Hepatocyte (in vitro differentiated cells): ENCODE measurements around the gene RAB9A.

ENCODE experiments used
- CTCF ChIP-seq: fragments of 200-600 bp; sonication (generic); IDR thresholded peaks from 2 replicates; pipeline ENCODE4 v1.5.1; 2016; ENCODE audit warnings: antibody characterized with exemption, mild to moderate bottlenecking; ENCODE audit not compliant: poor library complexity
- EZH2phosphoT487 ChIP-seq: fragments of 200-600 bp; sonication (generic); IDR thresholded peaks from one replicate; pipeline ENCODE4 v1.6.1; 2018; ENCODE audit warnings: antibody characterized with exemption, mild to moderate bottlenecking, low read depth, moderate library complexity; ENCODE audit not compliant: unreplicated experiment, severe bottlenecking

GRCh38 chrX:13667919-13668318, 21.0 kb upstream of the RAB9A start:
- TF ChIP-seq EZH2phosphoT487: no peak
- no peak for TF ChIP-seq CTCF
